Suprapubic skin (tissue), 4 donors: Measurements from ENCODE around the gene CHODL. TPM values are rescaled to one million over a fixed set of nuclear protein-coding genes. Genes with fewer than 3 reads are reported as not detected.

ENCODE experiments used
- DNase-seq, 2 donors: peaks; one replicate each; pipeline ENCODE4 v3.0.0-alpha.2; 2019; ENCODE audit warnings: low spot score in 2 of 2
- H3K27ac ChIP-seq: fragments of 200-600 bp; sonication (generic); one replicate; pipeline ENCODE4 v1.5.1; 2019
- H3K27me3 ChIP-seq: fragments of 200-600 bp; sonication (generic); one replicate; pipeline ENCODE4 v1.5.1; 2019
- H3K36me3 ChIP-seq: fragments of 200-600 bp; sonication (generic); one replicate; pipeline ENCODE4 v1.5.1; 2019
- H3K4me1 ChIP-seq: fragments of 200-600 bp; sonication (generic); one replicate; pipeline ENCODE4 v1.5.1; 2019
- H3K4me3 ChIP-seq: fragments of 200-600 bp; sonication (generic); one replicate; pipeline ENCODE4 v1.5.1; 2019; ENCODE audit warnings: mild to moderate bottlenecking
- H3K9me3 ChIP-seq: fragments of 200-600 bp; sonication (generic); one replicate; pipeline ENCODE4 v1.5.1; 2019
- EP300 ChIP-seq: sonication (generic); formaldehyde crosslinking; IDR thresholded peaks from one replicate; pipeline ENCODE4 v1.6.1; 2017; ENCODE audit warnings: antibody characterized with exemption
- POLR2A ChIP-seq, 2 donors: fragments of 450-650 bp; IDR thresholded peaks; one replicate each; pipeline ENCODE4 v1.6.1; 2017; ENCODE audit warnings: antibody characterized with exemption in 2 of 2, mild to moderate bottlenecking in 2 of 2, moderate library complexity in 2 of 2
- POLR2AphosphoS5 ChIP-seq, 3 donors: sonication (generic); formaldehyde crosslinking; IDR thresholded peaks; one replicate each; pipeline ENCODE4 v1.6.1; 2017; ENCODE audit warnings: antibody characterized with exemption in 3 of 3
- WGBS: methylation state at CpG from one replicate; pipeline ENCODE4 v1.1.5; 2018; 5-methylcytosine and 5-hydroxymethylcytosine counted together
- total RNA-seq, 4 donors: library from RNA; depleted of rRNA; stranded (reverse); fragments of >200 nt; gene quantifications; one replicate each; pipeline ENCODE4 v1.1.0, GENCODE V29; 2016
- TF ChIP-seq, protein P1 (sequence below), 2 donors: fragments of 200-600 bp in 1 of 2; fragments of 450-650 bp in 1 of 2; sonication (generic) in 1 of 2; IDR thresholded peaks; one replicate each; pipeline ENCODE4 v1.5.1; 2016 to 2019; ENCODE audit warnings: antibody characterized with exemption in 2 of 2, mild to moderate bottlenecking in 1 of 2, moderate library complexity in 1 of 2

The CHODL gene
- total RNA-seq, 4 donors from 2014 or later, result 1.1 to 2.1 (median 1.7) TPM

DNA sequence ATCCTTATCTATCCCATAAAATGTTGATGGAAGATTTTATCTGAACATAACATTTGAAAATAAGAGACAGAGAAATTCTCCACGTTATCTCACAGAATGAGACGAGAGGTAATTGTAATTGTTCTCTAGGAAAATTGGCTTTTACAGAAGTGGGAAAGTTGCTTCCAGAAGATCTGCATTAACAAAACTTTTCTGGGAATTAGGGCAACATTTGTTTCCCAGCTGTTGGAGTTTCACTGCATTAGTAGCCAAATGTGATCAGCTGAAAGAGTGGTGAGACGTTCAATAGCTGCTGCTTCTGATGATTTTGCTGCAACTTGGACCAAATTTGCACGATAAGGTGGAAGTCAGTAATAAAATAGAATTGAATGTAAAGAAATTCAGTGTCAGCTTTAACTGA, 7.6 kb downstream of the CHODL start:
- no peak for DNase-seq
- 58% methylated on average over 4 of the region's 4 CpGs for WGBS

DNA sequence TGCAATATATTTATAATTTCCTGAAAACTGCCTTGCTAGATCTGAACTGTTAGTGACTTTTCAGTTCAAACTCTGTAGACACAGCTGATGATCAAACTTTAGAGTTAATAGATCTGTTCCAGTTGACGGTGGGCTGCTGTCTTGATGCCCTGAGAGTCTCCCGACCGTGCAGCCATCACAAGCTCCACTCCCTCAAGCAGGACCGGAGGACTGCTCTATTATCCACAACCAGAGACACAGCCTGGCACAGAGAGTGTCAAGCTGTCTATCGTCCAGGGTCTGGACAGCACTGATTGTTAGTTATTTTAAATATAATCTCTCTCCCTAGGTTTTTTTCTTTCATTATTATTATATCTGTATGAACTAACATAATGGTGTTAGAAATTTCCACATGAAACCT, 8.0 kb downstream of the CHODL start:
- H3K4me3 ChIP-seq, result no peak overlapping the region
- H3K27ac ChIP-seq, result no peak overlapping the region
- WGBS, result 69% methylated on average over 5 of the region's 5 CpGs
- DNase-seq, result no peak
- no peaks in the 10 kb centered on the region for H3K4me1 ChIP-seq
- TF ChIP-seq, protein P1, sequence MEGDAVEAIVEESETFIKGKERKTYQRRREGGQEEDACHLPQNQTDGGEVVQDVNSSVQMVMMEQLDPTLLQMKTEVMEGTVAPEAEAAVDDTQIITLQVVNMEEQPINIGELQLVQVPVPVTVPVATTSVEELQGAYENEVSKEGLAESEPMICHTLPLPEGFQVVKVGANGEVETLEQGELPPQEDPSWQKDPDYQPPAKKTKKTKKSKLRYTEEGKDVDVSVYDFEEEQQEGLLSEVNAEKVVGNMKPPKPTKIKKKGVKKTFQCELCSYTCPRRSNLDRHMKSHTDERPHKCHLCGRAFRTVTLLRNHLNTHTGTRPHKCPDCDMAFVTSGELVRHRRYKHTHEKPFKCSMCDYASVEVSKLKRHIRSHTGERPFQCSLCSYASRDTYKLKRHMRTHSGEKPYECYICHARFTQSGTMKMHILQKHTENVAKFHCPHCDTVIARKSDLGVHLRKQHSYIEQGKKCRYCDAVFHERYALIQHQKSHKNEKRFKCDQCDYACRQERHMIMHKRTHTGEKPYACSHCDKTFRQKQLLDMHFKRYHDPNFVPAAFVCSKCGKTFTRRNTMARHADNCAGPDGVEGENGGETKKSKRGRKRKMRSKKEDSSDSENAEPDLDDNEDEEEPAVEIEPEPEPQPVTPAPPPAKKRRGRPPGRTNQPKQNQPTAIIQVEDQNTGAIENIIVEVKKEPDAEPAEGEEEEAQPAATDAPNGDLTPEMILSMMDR (IDR thresholded peaks at IDR 0.05), result no peak
- TF ChIP-seq EP300 (no peak), POLR2AphosphoS5 (IDR thresholded peaks at IDR 0.05) (no peak), POLR2A (IDR thresholded peaks at IDR 0.05) (no peak)
- no peaks in the 10 kb centered on the region for H3K36me3 ChIP-seq
- H3K27me3 ChIP-seq, result no peaks in the 10 kb centered on the region
- H3K9me3 ChIP-seq, result no peaks in the 10 kb centered on the region

More for the DNA sequence above, 7.6 kb downstream of the CHODL start:
- TF ChIP-seq POLR2A (IDR thresholded peaks at IDR 0.05), result no peak
- TF ChIP-seq, protein P1 (IDR thresholded peaks at IDR 0.05), result no peak
- no peak for TF ChIP-seq EP300
- no peak for TF ChIP-seq POLR2AphosphoS5 (IDR thresholded peaks at IDR 0.05)
- Histone ChIP-seq H3K36me3 (no peaks in the 10 kb centered on the region), H3K4me1 (no peaks in the 10 kb centered on the region), H3K4me3 (no peak overlapping the region), H3K27ac (no peak overlapping the region), H3K9me3 (no peaks in the 10 kb centered on the region), H3K27me3 (no peaks in the 10 kb centered on the region)

DNA sequence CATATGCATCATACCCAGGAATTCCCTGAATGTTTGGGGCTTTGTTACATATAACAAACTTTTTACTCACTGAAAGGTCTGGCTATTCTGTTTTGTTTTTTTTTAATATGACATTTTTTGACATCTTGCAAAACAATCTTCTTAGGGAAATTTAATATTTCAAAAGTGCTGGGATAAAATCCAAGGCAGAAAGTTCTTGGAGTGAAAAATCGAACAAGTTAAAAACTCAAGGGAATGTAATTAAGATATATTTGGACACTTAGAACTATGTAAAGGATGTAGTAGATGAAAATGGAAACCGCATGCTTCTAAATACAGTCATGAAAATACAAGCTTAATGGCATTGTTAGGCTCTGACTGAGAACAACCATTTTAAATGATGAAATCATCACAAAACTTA, 8.6 kb downstream of the CHODL start:
- Histone ChIP-seq H3K9me3 (no peaks in the 10 kb centered on the region), H3K27ac (no peak overlapping the region), H3K4me3 (no peak overlapping the region), H3K36me3 (no peaks in the 10 kb centered on the region), H3K4me1 (no peaks in the 10 kb centered on the region), H3K27me3 (no peaks in the 10 kb centered on the region)
- 51% methylated on average over 2 of the region's 2 CpGs for WGBS
- no peak for DNase-seq
- TF ChIP-seq, protein P1 (IDR thresholded peaks at IDR 0.05), result no peak
- TF ChIP-seq EP300 (no peak), POLR2A (IDR thresholded peaks at IDR 0.05) (no peak), POLR2AphosphoS5 (IDR thresholded peaks at IDR 0.05) (no peak)

DNA sequence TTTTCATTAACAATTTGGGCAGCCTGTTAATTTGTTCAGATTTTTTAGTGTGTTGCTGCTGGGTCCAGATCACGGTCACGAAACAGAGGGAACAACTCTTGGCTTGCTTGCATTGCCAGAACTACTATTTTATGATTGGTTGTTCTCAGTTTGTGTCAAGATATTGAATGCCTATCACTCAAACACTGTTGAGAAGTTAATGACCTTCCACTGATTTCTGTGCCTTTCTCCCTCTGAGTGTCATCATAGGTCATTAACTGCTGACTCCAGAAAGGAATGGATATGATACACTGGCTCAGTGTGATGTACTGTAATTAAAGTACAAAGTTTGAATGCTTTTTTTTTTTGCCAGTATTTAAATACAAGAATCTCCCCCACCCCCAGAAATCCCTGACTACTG, 9.2 kb downstream of the CHODL start:
- Histone ChIP-seq H3K36me3 (no peaks in the 10 kb centered on the region), H3K4me1 (no peaks in the 10 kb centered on the region), H3K9me3 (no peaks in the 10 kb centered on the region), H3K27ac (no peak overlapping the region), H3K4me3 (no peak overlapping the region), H3K27me3 (no peaks in the 10 kb centered on the region)
- 54% methylated on average over 2 of the region's 2 CpGs for WGBS
- DNase-seq, result no peak
- TF ChIP-seq POLR2AphosphoS5 (IDR thresholded peaks at IDR 0.05) (no peak), POLR2A (IDR thresholded peaks at IDR 0.05) (no peak), EP300 (no peak)
- TF ChIP-seq, protein P1 (IDR thresholded peaks at IDR 0.05), result no peak

DNA sequence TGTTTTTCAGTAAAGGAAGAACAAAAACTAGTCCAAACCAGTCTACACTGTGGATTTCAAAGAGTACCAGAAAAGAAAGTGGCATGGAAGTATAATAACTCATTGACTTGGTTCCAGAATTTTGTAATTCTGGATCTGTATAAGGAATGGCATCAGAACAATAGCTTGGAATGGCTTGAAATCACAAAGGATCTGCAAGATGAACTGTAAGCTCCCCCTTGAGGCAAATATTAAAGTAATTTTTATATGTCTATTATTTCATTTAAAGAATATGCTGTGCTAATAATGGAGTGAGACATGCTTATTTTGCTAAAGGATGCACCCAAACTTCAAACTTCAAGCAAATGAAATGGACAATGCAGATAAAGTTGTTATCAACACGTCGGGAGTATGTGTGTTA, 21.3 kb downstream of the CHODL start:
- 83% methylated on average over 2 of the region's 2 CpGs for WGBS
- no peak for DNase-seq
- H3K4me3 ChIP-seq, result no peak overlapping the region
- TF ChIP-seq, protein P1 (IDR thresholded peaks at IDR 0.05), result no peak
- TF ChIP-seq POLR2AphosphoS5 (IDR thresholded peaks at IDR 0.05) (no peak), EP300 (no peak), POLR2A (IDR thresholded peaks at IDR 0.05) (no peak)
- no peaks in the 10 kb centered on the region for H3K9me3 ChIP-seq
- no peaks in the 10 kb centered on the region for H3K27me3 ChIP-seq
- no peak overlapping the region for H3K27ac ChIP-seq
- no peaks in the 10 kb centered on the region for H3K4me1 ChIP-seq
- H3K36me3 ChIP-seq, result no peaks in the 10 kb centered on the region
